Kidney epithelial cell (primary cell): ENCODE results near the gene SPRED2. TPM values are rescaled to one million over a fixed set of nuclear protein-coding genes. Genes with fewer than 3 reads are reported as not detected.

ENCODE experiments used
- DNase-seq: peaks from one replicate; pipeline ENCODE4 v3.0.0-alpha.2; 2010; ENCODE audit warnings: low read depth
- H3K27me3 ChIP-seq: 2 replicates; pipeline ENCODE4 v1.6.0; 2011; ENCODE audit warnings: low read length; ENCODE audit not compliant: control insufficient read depth, insufficient read depth
- H3K36me3 ChIP-seq: 2 replicates; pipeline ENCODE4 v1.5.1; 2011; ENCODE audit warnings: low read length; ENCODE audit not compliant: control insufficient read depth, insufficient read depth
- H3K4me3 ChIP-seq: 2 replicates; pipeline ENCODE4 v1.5.1; 2011; ENCODE audit warnings: low read depth, mild to moderate bottlenecking, control low read depth, low read length
- total RNA-seq: library from RNA; depleted of rRNA; stranded (reverse); fragments of >200 nt; gene quantifications from 2 replicates; pipeline ENCODE4 v1.2.3, GENCODE V29; 2015
- TF ChIP-seq, protein P1 (sequence below): IDR thresholded peaks from 2 replicates; pipeline ENCODE4 v1.5.1; 2011; ENCODE audit warnings: mild to moderate bottlenecking, moderate library complexity, low read length, control low read depth, inconsistent platforms; ENCODE audit not compliant: insufficient read depth, poor library complexity, severe bottlenecking

Gene SPRED2
- total RNA-seq, 1 donor from 2014 or later: 18.4 TPM

DNA sequence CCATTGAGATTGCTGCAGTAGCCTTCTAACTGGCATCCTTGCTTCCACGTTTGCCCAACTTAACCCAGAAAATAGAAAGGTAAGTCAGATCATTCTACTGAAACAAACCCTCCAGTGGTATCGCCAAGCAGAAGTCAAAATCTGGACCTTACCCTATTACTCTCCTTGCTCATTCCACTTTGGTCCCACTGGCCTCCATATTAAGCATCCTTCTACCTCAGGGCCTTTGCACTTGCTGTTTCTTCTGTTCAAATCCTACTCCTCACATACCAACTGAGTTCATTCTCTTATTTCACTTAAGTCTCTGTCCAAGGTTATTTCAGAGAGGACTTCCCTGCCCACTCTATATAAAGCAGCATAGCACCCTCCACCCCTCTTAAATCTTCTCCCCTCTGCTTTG, 84.5 kb downstream of the SPRED2 start:
- no peaks in the 10 kb centered on the region for H3K27me3 ChIP-seq
- TF ChIP-seq, protein P1, sequence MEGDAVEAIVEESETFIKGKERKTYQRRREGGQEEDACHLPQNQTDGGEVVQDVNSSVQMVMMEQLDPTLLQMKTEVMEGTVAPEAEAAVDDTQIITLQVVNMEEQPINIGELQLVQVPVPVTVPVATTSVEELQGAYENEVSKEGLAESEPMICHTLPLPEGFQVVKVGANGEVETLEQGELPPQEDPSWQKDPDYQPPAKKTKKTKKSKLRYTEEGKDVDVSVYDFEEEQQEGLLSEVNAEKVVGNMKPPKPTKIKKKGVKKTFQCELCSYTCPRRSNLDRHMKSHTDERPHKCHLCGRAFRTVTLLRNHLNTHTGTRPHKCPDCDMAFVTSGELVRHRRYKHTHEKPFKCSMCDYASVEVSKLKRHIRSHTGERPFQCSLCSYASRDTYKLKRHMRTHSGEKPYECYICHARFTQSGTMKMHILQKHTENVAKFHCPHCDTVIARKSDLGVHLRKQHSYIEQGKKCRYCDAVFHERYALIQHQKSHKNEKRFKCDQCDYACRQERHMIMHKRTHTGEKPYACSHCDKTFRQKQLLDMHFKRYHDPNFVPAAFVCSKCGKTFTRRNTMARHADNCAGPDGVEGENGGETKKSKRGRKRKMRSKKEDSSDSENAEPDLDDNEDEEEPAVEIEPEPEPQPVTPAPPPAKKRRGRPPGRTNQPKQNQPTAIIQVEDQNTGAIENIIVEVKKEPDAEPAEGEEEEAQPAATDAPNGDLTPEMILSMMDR: no peak
- no peak for DNase-seq
- H3K4me3 ChIP-seq: no peak overlapping the region
- peaks cover 1% of the 10 kb centered on the region for H3K36me3 ChIP-seq

DNA sequence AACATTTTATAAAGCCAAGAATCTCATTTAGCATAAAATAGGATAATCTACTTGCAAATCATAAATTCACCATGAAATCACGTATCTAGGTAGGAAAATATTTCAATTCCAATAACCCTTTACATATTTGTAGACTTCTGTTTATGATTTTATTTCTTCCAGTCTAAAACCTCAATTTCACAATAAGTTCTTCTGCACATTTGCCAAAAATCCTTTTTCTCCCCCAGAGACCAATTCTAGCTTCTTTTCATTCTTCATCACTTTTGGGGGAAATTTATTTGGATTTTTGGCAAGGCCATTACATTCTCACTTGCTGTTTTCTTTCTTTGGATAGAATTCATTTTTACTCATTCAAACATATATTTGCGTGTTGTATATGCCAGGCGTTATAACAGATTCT, 86.8 kb downstream of the SPRED2 start:
- TF ChIP-seq, protein P1: no peak
- no peak for DNase-seq
- Histone ChIP-seq H3K27me3 (no peaks in the 10 kb centered on the region), H3K4me3 (no peak overlapping the region), H3K36me3 (peaks cover 1% of the 10 kb centered on the region)

DNA sequence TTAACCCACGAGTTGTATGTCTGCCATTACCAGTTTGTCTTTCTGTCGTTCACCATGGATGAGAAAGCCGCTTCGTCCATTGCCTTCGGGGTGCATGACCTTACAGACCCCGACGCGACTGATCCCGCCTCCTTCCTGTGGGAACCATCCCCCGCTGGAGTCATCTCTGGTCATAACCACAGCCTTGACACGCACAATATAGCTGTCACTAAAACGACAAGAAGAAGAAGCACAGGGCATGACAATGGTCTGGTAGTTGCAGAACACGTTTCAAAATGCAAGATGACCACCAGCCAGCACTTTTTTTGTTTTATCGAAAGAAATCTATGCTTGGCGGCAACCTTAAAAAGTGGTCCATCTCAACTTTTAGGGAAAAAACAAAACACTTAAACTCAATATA, 87.7 kb downstream of the SPRED2 start:
- no peaks in the 10 kb centered on the region for H3K27me3 ChIP-seq
- TF ChIP-seq, protein P1: no peak
- peaks cover 1% of the 10 kb centered on the region for H3K36me3 ChIP-seq
- no peak for DNase-seq
- H3K4me3 ChIP-seq: no peak overlapping the region

DNA sequence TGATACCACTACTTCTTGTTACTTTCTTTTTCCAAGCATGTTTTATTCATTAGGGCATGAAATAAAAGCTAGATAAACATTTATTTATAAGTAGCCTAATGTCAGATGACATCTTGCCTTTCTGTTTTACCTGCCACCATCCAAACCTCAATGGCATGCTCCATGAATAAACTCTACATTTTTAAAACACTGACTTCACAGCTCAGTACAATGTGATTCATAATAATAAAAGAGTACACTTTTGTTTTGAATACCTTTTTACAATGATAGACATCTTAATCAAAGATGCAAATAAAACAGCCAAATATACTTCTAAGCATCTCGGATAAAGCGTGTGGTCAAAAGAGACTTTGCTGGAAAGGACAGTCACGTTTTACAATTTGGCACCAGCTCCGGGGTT, 88.2 kb downstream of the SPRED2 start:
- Histone ChIP-seq H3K27me3 (no peaks in the 10 kb centered on the region), H3K4me3 (no peak overlapping the region), H3K36me3 (peaks cover 1% of the 10 kb centered on the region)
- DNase-seq: no peak
- TF ChIP-seq, protein P1: no peak

DNA sequence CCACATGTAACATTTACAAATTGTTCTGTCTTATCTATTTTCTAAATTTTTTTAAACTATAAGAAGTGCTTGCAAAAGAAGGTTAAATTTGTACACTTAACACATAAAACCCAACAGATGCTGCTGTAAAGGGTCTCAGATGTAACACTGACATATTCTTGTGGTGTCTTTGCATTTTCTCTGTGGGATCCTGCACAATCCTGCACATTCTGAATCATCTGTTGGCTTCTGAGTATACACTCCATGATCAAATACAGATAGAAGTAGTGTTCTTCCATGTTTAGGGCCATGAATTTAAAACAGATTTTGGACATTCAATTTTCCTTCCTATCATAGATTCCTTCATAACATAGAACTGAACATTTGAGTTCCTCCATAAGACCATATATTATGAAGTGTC, 89.0 kb downstream of the SPRED2 start:
- DNase-seq: no peak
- Histone ChIP-seq H3K36me3 (peaks cover 1% of the 10 kb centered on the region), H3K4me3 (no peak overlapping the region), H3K27me3 (no peaks in the 10 kb centered on the region)
- TF ChIP-seq, protein P1: no peak

DNA sequence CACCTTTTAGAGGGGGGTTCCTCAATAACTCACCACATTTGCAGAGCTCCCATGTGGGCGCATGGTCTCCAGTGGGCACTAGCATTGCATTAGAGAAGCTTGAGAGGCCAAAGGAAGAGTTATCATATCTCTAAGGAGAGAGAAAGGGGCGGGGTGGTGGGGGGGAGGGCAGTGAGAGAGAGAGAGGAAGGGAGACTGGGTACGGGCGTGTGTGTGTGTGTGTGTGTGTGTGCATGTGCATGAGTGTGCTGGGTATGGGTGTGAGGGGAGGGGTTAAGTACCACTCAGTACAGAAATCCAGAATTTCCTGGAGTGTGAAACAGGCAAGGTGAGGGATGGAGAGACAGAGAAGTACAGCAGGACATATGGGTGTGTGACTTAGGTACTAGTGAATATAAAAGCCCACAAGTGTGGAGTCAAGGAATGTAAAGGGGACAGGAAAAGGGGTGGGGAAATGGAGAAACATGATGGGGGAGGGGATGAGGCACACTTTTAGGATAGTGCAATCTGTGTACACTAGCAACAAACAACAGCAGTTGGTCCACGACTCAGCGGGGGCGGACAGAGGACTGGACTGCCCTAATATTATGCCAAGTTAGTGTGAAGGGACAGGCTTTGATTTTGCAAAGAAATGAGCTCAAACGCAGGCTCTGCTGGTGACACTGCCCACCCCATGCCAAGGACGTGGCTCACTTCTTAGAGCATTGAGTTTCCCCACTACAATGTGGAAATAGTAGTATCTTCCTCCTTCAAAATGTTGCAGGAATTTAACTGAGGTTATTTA, 91.3 kb downstream of the SPRED2 start:
- DNase-seq: no peak
- TF ChIP-seq, protein P1: no peak
- H3K4me3 ChIP-seq: no peak overlapping the region
- H3K27me3 ChIP-seq: no peaks in the 10 kb centered on the region
- peaks cover 1% of the 10 kb centered on the region for H3K36me3 ChIP-seq
